Measurements from ENCODE around the gene ELMO1. TPM values are rescaled to one million over a fixed set of nuclear protein-coding genes. Genes with fewer than 3 reads are reported as not detected.
A peak's percentile ranks its signal among the peaks of the same experiment; 100 is the strongest.

Gene ELMO1
- total and polyA plus RNA-seq, 10 donors, result 26.0 to 494 (median 201) TPM

GRCh38 chr7:36851382-36851781 lies 597.3 kb downstream of the ELMO1 start:
- DNase-seq, result no peak
- Histone ChIP-seq H3K4me1 (no peaks in the 10 kb centered on the region), H3K27ac (peak overlapping the region in 1 of 8 donors; percentile 41), H3K4me3 (no peak overlapping the region), H3K27me3 (replicated peaks in 1 of 7) (no peaks in the 10 kb centered on the region), H3K9me3 (peaks cover 9 to 40% (median 27%) of the 10 kb centered on the region in 8 donors), H3K36me3 (peaks cover 2 to 40% (median 28%) of the 10 kb centered on the region in 6 donors)
- WGBS, 5 donors, result 41 to 56% (median 47%) methylated on average over 3 of the region's 3 CpGs
- no peak for TF ChIP-seq CTCF (IDR thresholded peaks at IDR 0.05 in 8 of 11, conservative IDR thresholded peaks at IDR 0.05 in 3 of 11)
- no peak for TF ChIP-seq POLR2A (IDR thresholded peaks at IDR 0.05)
- TF ChIP-seq POLR2AphosphoS5 (IDR thresholded peaks at IDR 0.05), result no peak
- intact Hi-C loops (cut with DNase I; ENCODE audit: low total_unique reads), result no loop called here

GRCh38 chr7:36847946-36848345 lies 600.7 kb downstream of the ELMO1 start:
- H3K4me1 ChIP-seq, result no peaks in the 10 kb centered on the region
- DNase-seq, result no peak
- no peaks in the 10 kb centered on the region for H3K27me3 ChIP-seq (replicated peaks in 1 of 7)
- H3K36me3 ChIP-seq, result peaks cover 0 to 6% (median under 1%) of the 10 kb centered on the region in 6 donors
- H3K4me3 ChIP-seq, result no peak overlapping the region
- TF ChIP-seq POLR2A (IDR thresholded peaks at IDR 0.05) (no peak), CTCF (IDR thresholded peaks at IDR 0.05 in 8 of 11, conservative IDR thresholded peaks at IDR 0.05 in 3 of 11) (no peak), POLR2AphosphoS5 (IDR thresholded peaks at IDR 0.05) (no peak)
- H3K27ac ChIP-seq, result no peak overlapping the region
- intact Hi-C loops (cut with DNase I; ENCODE audit: low total_unique reads), result no loop called here
- H3K9me3 ChIP-seq, result peaks cover 9 to 43% (median 27%) of the 10 kb centered on the region in 8 donors
- 93 to 97% (median 95%) methylated on average over 4 of the region's 4 CpGs for WGBS, 5 donors

GRCh38 chr7:36844374-36844773 lies 604.3 kb downstream of the ELMO1 start:
- H3K36me3 ChIP-seq, result no peaks in the 10 kb centered on the region
- intact Hi-C loops (cut with DNase I; ENCODE audit: low total_unique reads), result no loop called here
- TF ChIP-seq POLR2AphosphoS5 (IDR thresholded peaks at IDR 0.05) (no peak), POLR2A (IDR thresholded peaks at IDR 0.05) (no peak), CTCF (IDR thresholded peaks at IDR 0.05 in 8 of 11, conservative IDR thresholded peaks at IDR 0.05 in 3 of 11) (no peak)
- no peaks in the 10 kb centered on the region for H3K4me1 ChIP-seq
- no peak for DNase-seq
- H3K9me3 ChIP-seq, result peaks cover 9 to 33% (median 25%) of the 10 kb centered on the region in 8 donors
- H3K4me3 ChIP-seq, result no peak overlapping the region
- no peaks in the 10 kb centered on the region for H3K27me3 ChIP-seq (replicated peaks in 1 of 7)
- H3K27ac ChIP-seq, result no peak overlapping the region
- 74 to 86% (median 81%) methylated on average over 2 of the region's 2 CpGs for WGBS, 5 donors

GRCh38 chr7:36840904-36841303 lies 607.8 kb downstream of the ELMO1 start:
- no peaks in the 10 kb centered on the region for H3K27me3 ChIP-seq (replicated peaks in 1 of 7)
- H3K4me1 ChIP-seq, result no peaks in the 10 kb centered on the region
- WGBS, 5 donors, result 82 to 90% (median 82%) methylated on average over 7 of the region's 7 CpGs
- no peak for DNase-seq
- no peak overlapping the region for H3K27ac ChIP-seq
- TF ChIP-seq POLR2A (IDR thresholded peaks at IDR 0.05), result no peak
- TF ChIP-seq CTCF (IDR thresholded peaks at IDR 0.05 in 8 of 11, conservative IDR thresholded peaks at IDR 0.05 in 3 of 11), result no peak
- TF ChIP-seq POLR2AphosphoS5 (IDR thresholded peaks at IDR 0.05), result no peak
- peaks cover 0 to 7% (median 4%) of the 10 kb centered on the region in 8 donors for H3K9me3 ChIP-seq
- intact Hi-C loops (cut with DNase I; ENCODE audit: low total_unique reads), result no loop called here
- H3K36me3 ChIP-seq, result no peaks in the 10 kb centered on the region
- no peak overlapping the region for H3K4me3 ChIP-seq

Data from spleen (tissue), 11 donors.